MM.1S (cell line): ENCODE data around the gene ATXN10.

Source experiments
- DNase-seq: peaks from one replicate; pipeline ENCODE4 v3.0.0-alpha.2; 2015
- H2AFZ ChIP-seq: fragments of 300-600 bp; sonication (generic); 2 replicates; pipeline ENCODE4 v1.6.0; 2016; ENCODE audit warnings: antibody characterized with exemption, low read length
- H3F3A ChIP-seq: fragments of 300-600 bp; sonication (generic); 2 replicates; pipeline ENCODE4 v1.6.1; 2016; ENCODE audit warnings: mild to moderate bottlenecking, antibody characterized with exemption, low read length, moderate library complexity, mixed read lengths; ENCODE audit not compliant: insufficient read depth
- H3K27ac ChIP-seq: fragments of 300-600 bp; sonication (generic); 2 replicates; pipeline ENCODE4 v1.5.1; 2016; ENCODE audit warnings: mild to moderate bottlenecking, low read length
- H3K27me3 ChIP-seq: fragments of 300-600 bp; sonication (generic); replicated peaks from 2 replicates; pipeline ENCODE4 v1.6.0; 2016; ENCODE audit warnings: low read length; ENCODE audit not compliant: insufficient read depth
- H3K36me3 ChIP-seq: fragments of 300-600 bp; sonication (generic); replicated peaks from 2 replicates; pipeline ENCODE4 v1.6.1; 2016; ENCODE audit warnings: mild to moderate bottlenecking, low read length, mixed read lengths; ENCODE audit not compliant: insufficient read depth
- H3K4me1 ChIP-seq: fragments of 300-600 bp; sonication (generic); 2 replicates; pipeline ENCODE4 v1.6.1; 2016; ENCODE audit warnings: low read length, mixed read lengths
- H3K4me2 ChIP-seq: fragments of 300-600 bp; sonication (generic); 2 replicates; pipeline ENCODE4 v1.6.0; 2016; ENCODE audit warnings: low read depth, low read length
- H3K4me3 ChIP-seq: fragments of 300-600 bp; sonication (generic); 2 replicates; pipeline ENCODE4 v1.5.1; 2016; ENCODE audit warnings: low read length, mixed read lengths
- H3K79me2 ChIP-seq: fragments of 300-600 bp; sonication (generic); 2 replicates; pipeline ENCODE4 v1.6.1; 2016; ENCODE audit warnings: mixed run types, low read length, mixed read lengths
- H3K9ac ChIP-seq: fragments of 300-600 bp; sonication (generic); 2 replicates; pipeline ENCODE4 v1.6.1; 2016; ENCODE audit warnings: low read length, mixed read lengths
- H3K9me2 ChIP-seq: fragments of 300-600 bp; sonication (generic); replicated peaks from 2 replicates; pipeline ENCODE4 v1.6.1; 2016; ENCODE audit warnings: mild to moderate bottlenecking, low read length, mixed read lengths; ENCODE audit not compliant: insufficient read depth
- H3K9me3 ChIP-seq: fragments of 300-600 bp; sonication (generic); replicated peaks from 2 replicates; pipeline ENCODE4 v1.6.1; 2016; ENCODE audit warnings: mild to moderate bottlenecking, low read length, mixed read lengths; ENCODE audit not compliant: insufficient read depth
- H4K20me1 ChIP-seq: fragments of 300-600 bp; sonication (generic); 2 replicates; pipeline ENCODE4 v1.6.1; 2016; ENCODE audit warnings: mild to moderate bottlenecking, low read length, moderate library complexity, mixed read lengths; ENCODE audit not compliant: insufficient read depth
- CTCF ChIP-seq: fragments of 300-600 bp; sonication (generic); IDR thresholded peaks from 2 replicates; pipeline ENCODE4 v1.5.1; 2016; ENCODE audit warnings: antibody characterized with exemption, low read length, mixed read lengths
- EZH2 ChIP-seq: fragments of 300-600 bp; sonication (generic); optimal IDR thresholded peaks from 2 replicates; pipeline ENCODE3; 2017; ENCODE audit warnings: low read depth, mild to moderate bottlenecking, antibody characterized with exemption, low read length, mixed read lengths
- EZH2phosphoT487 ChIP-seq: fragments of 300-600 bp; sonication (generic); IDR thresholded peaks from 2 replicates; pipeline ENCODE4 v1.6.1; 2018; ENCODE audit warnings: antibody characterized with exemption, low read length

ATXN10 gene

GRCh38 chr22:45877651-45878050 lies 206.0 kb downstream of the ATXN10 start:
- H3K9me2 ChIP-seq, result no peaks in the 10 kb centered on the region
- H4K20me1 ChIP-seq, result no peaks in the 10 kb centered on the region
- H3K79me2 ChIP-seq, result no peaks in the 10 kb centered on the region
- H3F3A ChIP-seq, result no peaks in the 10 kb centered on the region
- H3K4me1 ChIP-seq, result no peaks in the 10 kb centered on the region
- no peak overlapping the region for H3K4me2 ChIP-seq
- H2AFZ ChIP-seq, result no peak overlapping the region
- H3K27ac ChIP-seq, result no peak overlapping the region
- no peak overlapping the region for H3K4me3 ChIP-seq
- no peak overlapping the region for H3K9ac ChIP-seq
- H3K36me3 ChIP-seq, result no peaks in the 10 kb centered on the region
- no peak for TF ChIP-seq EZH2
- no peak for TF ChIP-seq EZH2phosphoT487
- TF ChIP-seq CTCF, result no peak
- H3K27me3 ChIP-seq, result peaks cover 86% of the 10 kb centered on the region
- H3K9me3 ChIP-seq, result no peaks in the 10 kb centered on the region
- DNase-seq, result no peak

GRCh38 chr22:45878051-45878781 lies 206.6 kb downstream of the ATXN10 start:
- DNase-seq, result no peak
- Histone ChIP-seq H2AFZ (no peak overlapping the region), H3K27me3 (peaks cover 88% of the 10 kb centered on the region), H3K9me3 (no peaks in the 10 kb centered on the region), H4K20me1 (no peaks in the 10 kb centered on the region), H3K9ac (no peak overlapping the region), H3K4me1 (no peaks in the 10 kb centered on the region), H3K9me2 (no peaks in the 10 kb centered on the region), H3K27ac (no peak overlapping the region), H3K79me2 (no peaks in the 10 kb centered on the region), H3K36me3 (no peaks in the 10 kb centered on the region), H3K4me3 (no peak overlapping the region), H3K4me2 (no peak overlapping the region), H3F3A (no peaks in the 10 kb centered on the region)
- no peak for TF ChIP-seq EZH2
- TF ChIP-seq EZH2phosphoT487, result no peak
- no peak for TF ChIP-seq CTCF

GRCh38 chr22:45878901-45879551 lies 207.4 kb downstream of the ATXN10 start:
- Histone ChIP-seq H3K9me2 (no peaks in the 10 kb centered on the region), H2AFZ (no peak overlapping the region), H3K79me2 (no peaks in the 10 kb centered on the region), H3K4me1 (no peaks in the 10 kb centered on the region), H3F3A (no peaks in the 10 kb centered on the region), H3K27ac (no peak overlapping the region), H3K9me3 (no peaks in the 10 kb centered on the region), H4K20me1 (no peaks in the 10 kb centered on the region), H3K4me2 (no peak overlapping the region), H3K27me3 (peaks cover 94% of the 10 kb centered on the region), H3K9ac (no peak overlapping the region), H3K36me3 (no peaks in the 10 kb centered on the region), H3K4me3 (no peak overlapping the region)
- no peak for DNase-seq
- TF ChIP-seq CTCF (no peak), EZH2 (no peak), EZH2phosphoT487 (no peak)
